ENCODE data around the gene PRMT7. TPM values are rescaled to one million over a fixed set of nuclear protein-coding genes. Genes with fewer than 3 reads are reported as not detected.

Gene PRMT7
- total RNA-seq, 1 experiment from 2014 or later: 156 TPM

DNA sequence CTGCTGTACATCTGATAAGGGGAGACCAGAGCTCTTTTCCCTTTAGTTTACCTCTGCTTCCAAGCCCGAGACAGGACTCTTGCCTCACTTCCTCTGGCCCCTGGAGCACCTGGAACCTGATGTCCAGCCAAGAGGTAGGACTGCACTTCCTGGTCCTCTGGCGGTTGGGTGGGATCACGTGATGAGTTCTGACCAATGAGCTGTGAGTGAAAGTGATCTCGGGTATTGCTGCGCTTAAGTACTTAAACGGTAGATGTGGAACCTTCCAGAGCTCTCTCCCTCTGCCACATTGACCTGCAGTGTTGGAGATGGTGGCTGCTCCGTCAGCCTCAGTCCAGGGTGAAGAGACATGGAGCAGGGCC is 70.5 kb downstream of the PRMT7 start:
- intact Hi-C loops (cut with micrococcal nuclease; ENCODE audit: unreplicated experiment): no loop called here
- Mint-ChIP-seq H3K4me3 (ENCODE audit: unreplicated experiment) (no peak overlapping the region), H3K36me3 (ENCODE audit: insufficient read depth, unreplicated experiment) (peaks cover 4% of the 10 kb centered on the region), H3K27ac (ENCODE audit: unreplicated experiment) (no peak overlapping the region), H3K4me1 (ENCODE audit: low read depth, unreplicated experiment) (no peaks in the 10 kb centered on the region), H3K27me3 (ENCODE audit: insufficient read depth, unreplicated experiment) (no peaks in the 10 kb centered on the region), H3K9me3 (ENCODE audit: unreplicated experiment) (no peaks in the 10 kb centered on the region)
- H3K36me3 ChIP-seq (ENCODE audit: control insufficient read depth, insufficient read depth, low read length): no peaks in the 10 kb centered on the region
- H3K4me3 ChIP-seq (ENCODE audit: low read depth, low read length): no peak overlapping the region
- ChIA-PET CTCF (interaction anchor here (0.6 kb wide), 1 partner anchor 20 kb away, joined by 3 read pairs; no protein-coding TSS in a partner anchor), POLR2A (interaction anchor here (0.5 kb wide), 1 partner anchor 463 kb away, joined by 3 read pairs; no protein-coding TSS in a partner anchor)
- TF ChIP-seq, protein P1, sequence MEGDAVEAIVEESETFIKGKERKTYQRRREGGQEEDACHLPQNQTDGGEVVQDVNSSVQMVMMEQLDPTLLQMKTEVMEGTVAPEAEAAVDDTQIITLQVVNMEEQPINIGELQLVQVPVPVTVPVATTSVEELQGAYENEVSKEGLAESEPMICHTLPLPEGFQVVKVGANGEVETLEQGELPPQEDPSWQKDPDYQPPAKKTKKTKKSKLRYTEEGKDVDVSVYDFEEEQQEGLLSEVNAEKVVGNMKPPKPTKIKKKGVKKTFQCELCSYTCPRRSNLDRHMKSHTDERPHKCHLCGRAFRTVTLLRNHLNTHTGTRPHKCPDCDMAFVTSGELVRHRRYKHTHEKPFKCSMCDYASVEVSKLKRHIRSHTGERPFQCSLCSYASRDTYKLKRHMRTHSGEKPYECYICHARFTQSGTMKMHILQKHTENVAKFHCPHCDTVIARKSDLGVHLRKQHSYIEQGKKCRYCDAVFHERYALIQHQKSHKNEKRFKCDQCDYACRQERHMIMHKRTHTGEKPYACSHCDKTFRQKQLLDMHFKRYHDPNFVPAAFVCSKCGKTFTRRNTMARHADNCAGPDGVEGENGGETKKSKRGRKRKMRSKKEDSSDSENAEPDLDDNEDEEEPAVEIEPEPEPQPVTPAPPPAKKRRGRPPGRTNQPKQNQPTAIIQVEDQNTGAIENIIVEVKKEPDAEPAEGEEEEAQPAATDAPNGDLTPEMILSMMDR (IDR thresholded peaks at IDR 0.05; ENCODE audit: insufficient read depth in 1 of 2, low read depth in 1 of 2, low read length in 1 of 2, severe bottlenecking in 1 of 2, unreplicated experiment in 1 of 2): no peak
- no peaks in the 10 kb centered on the region for H3K27me3 ChIP-seq (replicated peaks; ENCODE audit: control insufficient read depth, insufficient read depth, low read length)
- no TSS peak for BruUV-seq (replicated peaks)
- no peaks in the 10 kb centered on the region for H3K9me3 ChIP-seq
- DNase-seq: no peak
- peaks cover 5% of the 10 kb centered on the region; the same call in 1 of the 2 replicates for H3K4me1 ChIP-seq

DNA sequence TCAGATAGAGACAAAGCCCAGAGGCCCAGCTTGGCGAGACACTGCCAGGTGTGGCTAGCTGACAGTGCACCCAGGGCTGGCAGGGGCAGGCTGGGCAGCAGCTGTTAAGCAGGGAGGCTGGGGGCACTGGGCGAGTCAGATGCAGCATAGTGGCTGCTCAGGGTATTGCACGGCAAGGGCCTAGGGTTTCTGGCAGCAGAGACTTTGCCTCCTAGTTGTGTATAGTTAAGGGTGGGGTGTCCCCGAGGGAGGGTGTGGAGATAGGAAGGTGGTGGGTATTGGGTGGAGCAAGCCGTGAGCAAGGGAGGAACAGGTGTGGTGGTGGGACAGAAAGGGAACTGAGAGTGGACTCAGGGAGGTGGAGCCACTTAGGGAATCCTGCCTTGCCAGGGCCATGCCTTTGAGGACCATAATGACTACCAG is 71.5 kb downstream of the PRMT7 start:
- H3K4me3 ChIP-seq (ENCODE audit: low read depth, low read length): no peak overlapping the region
- H3K27me3 ChIP-seq (replicated peaks; ENCODE audit: control insufficient read depth, insufficient read depth, low read length): no peaks in the 10 kb centered on the region
- POLR2A ChIA-PET: no interaction called here
- Mint-ChIP-seq H3K4me3 (ENCODE audit: unreplicated experiment) (no peak overlapping the region), H3K4me1 (ENCODE audit: low read depth, unreplicated experiment) (peaks cover 7% of the 10 kb centered on the region), H3K27ac (ENCODE audit: unreplicated experiment) (no peak overlapping the region), H3K27me3 (ENCODE audit: insufficient read depth, unreplicated experiment) (no peaks in the 10 kb centered on the region), H3K36me3 (ENCODE audit: insufficient read depth, unreplicated experiment) (peaks cover 4% of the 10 kb centered on the region), H3K9me3 (ENCODE audit: unreplicated experiment) (no peaks in the 10 kb centered on the region)
- TF ChIP-seq, protein P1 (IDR thresholded peaks at IDR 0.05; ENCODE audit: insufficient read depth in 1 of 2, low read depth in 1 of 2, low read length in 1 of 2, severe bottlenecking in 1 of 2, unreplicated experiment in 1 of 2): peak; percentile 16 to 35
- H3K36me3 ChIP-seq (ENCODE audit: control insufficient read depth, insufficient read depth, low read length): no peaks in the 10 kb centered on the region
- CTCF ChIA-PET: no interaction called here
- peaks cover 13% of the 10 kb centered on the region for H3K4me1 ChIP-seq
- no peaks in the 10 kb centered on the region for H3K9me3 ChIP-seq
- no peak for DNase-seq
- intact Hi-C loops (cut with micrococcal nuclease; ENCODE audit: unreplicated experiment): no loop called here
- BruUV-seq (replicated peaks): no TSS peak

DNA sequence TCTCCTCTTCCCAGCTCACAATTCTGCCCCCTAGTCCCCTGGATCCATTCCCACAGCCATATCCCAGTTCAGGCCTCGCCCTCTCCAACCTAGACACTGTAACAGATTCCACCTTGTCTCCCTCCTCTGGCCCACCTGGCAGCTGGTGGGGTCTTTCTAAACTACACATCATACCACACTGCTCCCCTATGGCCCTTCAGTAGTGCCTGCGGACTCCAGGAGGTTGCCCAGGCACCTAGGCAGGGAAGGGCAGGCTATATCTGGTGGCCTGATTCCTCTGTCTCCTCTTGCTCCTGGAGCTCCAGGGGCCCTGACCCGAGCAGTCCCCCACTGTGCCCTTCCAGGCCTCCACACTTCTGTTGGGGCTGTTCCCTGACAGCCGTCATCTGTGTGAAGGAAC is 73.0 kb downstream of the PRMT7 start:
- Mint-ChIP-seq H3K4me1 (ENCODE audit: low read depth, unreplicated experiment) (peaks cover 7% of the 10 kb centered on the region), H3K36me3 (ENCODE audit: insufficient read depth, unreplicated experiment) (peaks cover 4% of the 10 kb centered on the region), H3K9me3 (ENCODE audit: unreplicated experiment) (no peaks in the 10 kb centered on the region), H3K27me3 (ENCODE audit: insufficient read depth, unreplicated experiment) (no peaks in the 10 kb centered on the region), H3K4me3 (ENCODE audit: unreplicated experiment) (no peak overlapping the region), H3K27ac (ENCODE audit: unreplicated experiment) (no peak overlapping the region)
- intact Hi-C loops (cut with micrococcal nuclease; ENCODE audit: unreplicated experiment): no loop called here
- TF ChIP-seq, protein P1 (IDR thresholded peaks at IDR 0.05; ENCODE audit: insufficient read depth in 1 of 2, low read depth in 1 of 2, low read length in 1 of 2, severe bottlenecking in 1 of 2, unreplicated experiment in 1 of 2): no peak
- BruUV-seq (replicated peaks): no TSS peak
- no peaks in the 10 kb centered on the region for H3K27me3 ChIP-seq (replicated peaks; ENCODE audit: control insufficient read depth, insufficient read depth, low read length)
- peaks cover 15% of the 10 kb centered on the region for H3K4me1 ChIP-seq
- POLR2A ChIA-PET: no interaction called here
- H3K9me3 ChIP-seq: no peaks in the 10 kb centered on the region
- no peak for DNase-seq
- H3K36me3 ChIP-seq (ENCODE audit: control insufficient read depth, insufficient read depth, low read length): no peaks in the 10 kb centered on the region
- no peak overlapping the region for H3K4me3 ChIP-seq (ENCODE audit: low read depth, low read length)
- CTCF ChIA-PET: interaction anchor here (0.6 to 1.4 kb wide), 4 partner anchors 9 to 1416 kb away, joined by 3 to 4 read pairs (median 3); no protein-coding TSS in a partner anchor

Data from Caco-2 (cell line).